BE2C (cell line): ENCODE measurements around the gene RBM47.

ENCODE experiments used
- DNase-seq: peaks from one replicate; pipeline ENCODE4 v3.0.0-alpha.2; 2020
- H3K27me3 ChIP-seq: fragments of 250-450 bp; sonication (Bioruptor Pico); 2 replicates; pipeline ENCODE4 v1.5.1; 2020; ENCODE audit warnings: mild to moderate bottlenecking
- H3K36me3 ChIP-seq: fragments of 250-450 bp; sonication (Bioruptor Pico); 2 replicates; pipeline ENCODE4 v1.5.1; 2020; ENCODE audit warnings: mild to moderate bottlenecking
- H3K4me1 ChIP-seq: fragments of 250-450 bp; sonication (Bioruptor Pico); 2 replicates; pipeline ENCODE4 v1.5.1; 2020
- H3K4me3 ChIP-seq: 2 replicates; pipeline ENCODE4 v1.5.1; 2011; ENCODE audit warnings: low read depth, low read length
- H3K9me3 ChIP-seq: fragments of 250-450 bp; sonication (Bioruptor Pico); 2 replicates; pipeline ENCODE4 v1.5.1; 2020
- CTCF ChIP-seq: IDR thresholded peaks from 2 replicates; pipeline ENCODE4 v1.5.1; 2012; ENCODE audit warnings: mild to moderate bottlenecking, low read depth, low read length

RBM47 gene

GRCh38 chr4:40375620-40376019, 254.0 kb downstream of the RBM47 start:
- no peaks in the 10 kb centered on the region for H3K4me1 ChIP-seq
- DNase-seq, result no peak
- TF ChIP-seq CTCF, result no peak
- no peak overlapping the region for H3K4me3 ChIP-seq
- H3K9me3 ChIP-seq, result no peaks in the 10 kb centered on the region
- H3K27me3 ChIP-seq, result no peaks in the 10 kb centered on the region
- H3K36me3 ChIP-seq, result no peaks in the 10 kb centered on the region

- DNase-seq, result no peak
- Histone ChIP-seq H3K4me3 (no peak overlapping the region), H3K27me3 (no peaks in the 10 kb centered on the region), H3K36me3 (no peaks in the 10 kb centered on the region), H3K4me1 (no peaks in the 10 kb centered on the region), H3K9me3 (no peaks in the 10 kb centered on the region)
- TF ChIP-seq CTCF, result no peak
Observed at GRCh38 chr4:40375095-40375494, 254.6 kb downstream of the RBM47 start.

GRCh38 chr4:40373636-40374035, 256.0 kb downstream of the RBM47 start:
- no peak for DNase-seq
- Histone ChIP-seq H3K36me3 (no peaks in the 10 kb centered on the region), H3K4me3 (no peak overlapping the region), H3K9me3 (no peaks in the 10 kb centered on the region), H3K27me3 (no peaks in the 10 kb centered on the region), H3K4me1 (peaks cover 3% of the 10 kb centered on the region; the same call in 1 of the 2 replicates)
- TF ChIP-seq CTCF, result no peak
